Mesothelial cell of epicardium (in vitro differentiated cells): Measurements from ENCODE around the gene FTSJ1. TPM values are rescaled to one million over a fixed set of nuclear protein-coding genes. Genes with fewer than 3 reads are reported as not detected.
"Not testable (repeated sequence)": the region's sequence is repeated elsewhere in the genome, so short reads cannot be mapped to it uniquely, and the experiment has no call there.

Source experiments
- DNase-seq, 2 experiments: peaks; one replicate each; pipeline ENCODE4 v3.0.0; 2021; ENCODE audit warnings: low spot score in 2 of 2; ENCODE audit not compliant: unreplicated experiment in 2 of 2
- H3K27ac Mint-ChIP-seq: 2 replicates; pipeline ENCODE4 v1.8.0; 2021; ENCODE audit warnings: mixed read lengths
- H3K27me3 Mint-ChIP-seq: 2 replicates; pipeline ENCODE4 v1.8.0; 2021; ENCODE audit warnings: low read depth, mixed read lengths
- H3K36me3 Mint-ChIP-seq: 2 replicates; pipeline ENCODE4 v1.8.0; 2021; ENCODE audit warnings: mixed read lengths
- H3K4me1 Mint-ChIP-seq: 2 replicates; pipeline ENCODE4 v1.8.0; 2021; ENCODE audit warnings: mixed read lengths
- H3K4me3 Mint-ChIP-seq: 2 replicates; pipeline ENCODE4 v1.8.0; 2021; ENCODE audit warnings: mild to moderate bottlenecking, moderate library complexity, mixed read lengths
- H3K9me3 Mint-ChIP-seq: 2 replicates; pipeline ENCODE4 v1.8.0; 2021; ENCODE audit warnings: mixed read lengths
- CTCF ChIP-seq: fragments of 200-600 bp; sonication (generic); IDR thresholded peaks from one replicate; pipeline ENCODE4 v1.5.0; 2021; ENCODE audit warnings: antibody characterized with exemption; ENCODE audit not compliant: unreplicated experiment
- total RNA-seq: library from RNA; stranded (reverse); gene quantifications from 3 replicates; pipeline ENCODE4 v1.2.1, GENCODE V29; 2021

Gene FTSJ1
- total RNA-seq, 1 donor from 2014 or later: 42.2 TPM

GRCh38 chrX:48520976-48521352 is 45.0 kb downstream of the FTSJ1 start:
- Mint-ChIP-seq H3K36me3 (peaks cover 5% of the 10 kb centered on the region), H3K9me3 (peaks cover 10% of the 10 kb centered on the region), H3K4me3 (peak overlapping the region; percentile 82), H3K27ac (peak overlapping the region; percentile 89), H3K27me3 (no peaks in the 10 kb centered on the region), H3K4me1 (peaks cover 6% of the 10 kb centered on the region)
- TF ChIP-seq CTCF: no peak
- DNase-seq: no peak

GRCh38 chrX:48521353-48522243 is 45.6 kb downstream of the FTSJ1 start, which contains the start of gene EBP:
TSS of gene EBP (plus strand) at chrX:48521808. CDS start at chrX:48523772, 1,964 bp downstream.
- peak; percentile 64 to 81 for DNase-seq
- no peak for TF ChIP-seq CTCF
- Mint-ChIP-seq H3K4me1 (peaks cover 6% of the 10 kb centered on the region), H3K27ac (peak within 1 kb of the TSS; percentile 89), H3K36me3 (peaks cover 4% of the 10 kb centered on the region), H3K9me3 (peaks cover 9% of the 10 kb centered on the region), H3K4me3 (peak within 1 kb of the TSS; percentile 82), H3K27me3 (no peaks in the 10 kb centered on the region)

GRCh38 chrX:48522291-48522690 is 46.3 kb downstream of the FTSJ1 start:
- peak overlapping the region; percentile 82 for H3K27ac Mint-ChIP-seq
- H3K4me1 Mint-ChIP-seq: peaks cover 6% of the 10 kb centered on the region
- no peak for TF ChIP-seq CTCF
- H3K4me3 Mint-ChIP-seq: peak overlapping the region; percentile 82
- H3K9me3 Mint-ChIP-seq: peaks cover 11% of the 10 kb centered on the region
- no peaks in the 10 kb centered on the region for H3K27me3 Mint-ChIP-seq
- no peak for DNase-seq
- H3K36me3 Mint-ChIP-seq: peaks cover 7% of the 10 kb centered on the region

GRCh38 chrX:48523682-48524081 is 47.7 kb downstream of the FTSJ1 start:
- no peaks in the 10 kb centered on the region for H3K27me3 Mint-ChIP-seq
- no peak for TF ChIP-seq CTCF
- H3K36me3 Mint-ChIP-seq: peaks cover 12% of the 10 kb centered on the region
- DNase-seq: no peak
- no peak overlapping the region for H3K27ac Mint-ChIP-seq
- H3K4me1 Mint-ChIP-seq: peaks cover 6% of the 10 kb centered on the region
- H3K9me3 Mint-ChIP-seq: peaks cover 17% of the 10 kb centered on the region
- H3K4me3 Mint-ChIP-seq: peak overlapping the region; percentile 37

GRCh38 chrX:48525853-48526252 is 49.9 kb downstream of the FTSJ1 start:
- DNase-seq, H3K4me3 Mint-ChIP-seq, H3K4me1 Mint-ChIP-seq, H3K27me3 Mint-ChIP-seq, H3K27ac Mint-ChIP-seq: not testable (repeated sequence)
- Mint-ChIP-seq H3K9me3 (peaks cover 16% of the 10 kb centered on the region), H3K36me3 (peaks cover 14% of the 10 kb centered on the region)

- Mint-ChIP-seq H3K4me3 (no peak overlapping the region), H3K27me3 (no peaks in the 10 kb centered on the region), H3K27ac (no peak overlapping the region), H3K9me3 (peaks cover 34% of the 10 kb centered on the region), H3K4me1 (no peaks in the 10 kb centered on the region), H3K36me3 (peaks cover 13% of the 10 kb centered on the region)
- TF ChIP-seq CTCF: no peak
- DNase-seq: no peak
These were observed 54.7 kb downstream of the FTSJ1 start for GRCh38 chrX:48530736-48531135.
